Glomerular endothelial cell (primary cell): ENCODE measurements around the gene TMEM60. TPM values are rescaled to one million over a fixed set of nuclear protein-coding genes. Genes with fewer than 3 reads are reported as not detected.
"Not testable (repeated sequence)": the region's sequence is repeated elsewhere in the genome, so short reads cannot be mapped to it uniquely, and the experiment has no call there.

Experiments
- DNase-seq: peaks from one replicate; pipeline ENCODE4 v3.0.0-alpha.2; 2011; ENCODE audit warnings: low read depth, low spot score; ENCODE audit errors: extremely low read depth
- total RNA-seq: library from RNA; depleted of rRNA; stranded (reverse); fragments of >200 nt; gene quantifications from 2 replicates; pipeline ENCODE4 v1.2.3, GENCODE V29; 2015

The TMEM60 gene
- total RNA-seq, result 15.2 and 23.6 TPM in 2 replicates

DNA sequence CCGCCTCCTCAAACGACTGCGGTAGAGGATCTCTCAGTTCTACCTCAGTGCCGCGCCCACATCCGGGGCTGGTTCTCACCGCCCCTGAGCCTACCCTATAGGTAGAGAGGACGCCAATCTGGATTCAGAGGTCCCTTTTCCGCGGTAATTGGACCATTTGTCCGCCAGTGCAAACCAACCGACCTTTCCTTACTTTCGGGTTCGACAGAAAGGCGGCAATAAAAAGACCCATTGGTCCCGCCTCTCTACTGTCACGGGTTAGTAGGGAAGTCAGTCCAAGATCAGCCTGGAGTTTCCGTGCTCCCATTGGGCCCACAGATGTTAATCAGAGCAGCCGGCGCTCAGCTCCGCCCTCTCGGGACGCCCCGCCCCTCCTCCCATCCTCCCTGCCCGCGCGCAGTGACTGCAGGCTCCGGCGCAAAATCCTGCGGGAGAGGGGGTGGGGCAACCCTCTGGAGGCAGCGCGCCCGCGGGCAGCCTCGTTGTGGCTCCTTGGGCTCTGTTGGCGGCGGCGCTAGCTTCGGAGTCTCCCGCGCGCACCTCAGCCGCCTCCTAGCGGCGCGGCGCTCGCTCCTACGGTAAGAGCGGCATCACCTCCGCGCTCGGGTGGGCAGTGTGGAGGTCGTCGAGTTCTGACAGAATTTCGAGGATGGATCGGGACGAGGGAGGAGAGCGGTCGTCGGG is at the start of gene TMEM60, which contains the start of gene PHTF2:
TSS of gene TMEM60 (minus strand) at position 41 of the 684 bp plus-strand sequence. CDS start 4,061 bp downstream, outside the sequence.
TSS of gene PHTF2 (plus strand) at position 380 of the 684 bp plus-strand sequence.
- peak; percentile 99 for DNase-seq

DNA sequence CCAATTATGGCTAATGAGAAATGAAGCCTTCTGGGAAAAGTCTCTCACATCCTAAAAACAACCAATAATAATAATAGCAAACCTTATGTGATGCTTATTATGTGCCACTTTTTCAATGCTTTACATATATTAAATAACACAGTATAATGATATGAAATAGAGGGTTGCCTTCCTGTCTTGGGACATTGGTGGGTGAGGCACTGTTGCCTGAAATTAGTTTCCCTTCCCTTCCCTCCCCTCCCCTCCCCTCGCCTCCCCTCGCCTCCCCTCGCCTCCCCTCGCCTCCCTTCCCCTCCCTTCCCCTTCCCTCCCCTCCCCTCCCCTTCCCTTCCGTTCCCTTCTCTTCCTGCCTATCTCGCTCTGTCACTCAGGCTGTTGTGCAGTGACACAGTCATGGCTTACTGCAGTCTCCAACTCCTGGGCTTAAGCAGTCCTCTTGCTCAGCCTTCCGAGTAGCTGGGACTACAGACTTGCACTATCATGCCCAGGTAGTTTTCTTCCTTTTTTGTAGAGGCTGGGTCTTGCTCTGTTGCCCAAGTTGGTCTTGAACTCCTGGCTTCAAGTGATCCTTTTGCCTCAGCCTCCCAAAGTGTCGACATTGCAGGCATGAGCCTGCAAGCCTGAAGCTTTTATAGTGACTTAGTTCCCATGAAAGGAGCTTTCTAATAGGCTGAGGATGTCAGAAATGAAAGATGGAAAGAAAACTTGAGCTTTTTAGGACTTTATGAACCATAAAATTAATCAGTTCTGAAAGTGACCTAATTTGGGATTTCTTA is 48.3 kb upstream of the TMEM60 start:
- DNase-seq, result no peak

GRCh38 chr7:77843194-77843593 is 45.0 kb upstream of the TMEM60 start:
- DNase-seq, result no peak

DNA sequence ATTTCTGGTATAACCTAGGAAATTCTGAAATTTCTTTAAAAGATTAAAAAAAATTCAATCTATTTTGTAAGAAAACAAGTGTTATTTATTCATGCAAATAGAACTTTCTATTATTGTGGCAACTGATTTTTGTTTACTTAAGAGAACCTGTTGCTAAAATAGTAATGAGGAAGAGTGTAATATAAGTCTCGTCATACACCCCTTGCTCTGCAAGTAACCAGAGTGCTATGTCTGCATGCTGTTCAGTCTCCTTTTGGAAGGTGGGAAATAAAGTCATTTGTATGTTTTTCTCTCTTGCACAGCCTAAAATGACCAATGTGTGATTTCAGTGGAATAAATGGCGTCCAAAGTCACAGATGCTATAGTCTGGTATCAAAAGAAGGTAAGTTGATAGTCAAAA is 41.7 kb upstream of the TMEM60 start:
- DNase-seq, result no peak

GRCh38 chr7:77838929-77839491 is 40.8 kb upstream of the TMEM60 start:
- DNase-seq, result no peak

DNA sequence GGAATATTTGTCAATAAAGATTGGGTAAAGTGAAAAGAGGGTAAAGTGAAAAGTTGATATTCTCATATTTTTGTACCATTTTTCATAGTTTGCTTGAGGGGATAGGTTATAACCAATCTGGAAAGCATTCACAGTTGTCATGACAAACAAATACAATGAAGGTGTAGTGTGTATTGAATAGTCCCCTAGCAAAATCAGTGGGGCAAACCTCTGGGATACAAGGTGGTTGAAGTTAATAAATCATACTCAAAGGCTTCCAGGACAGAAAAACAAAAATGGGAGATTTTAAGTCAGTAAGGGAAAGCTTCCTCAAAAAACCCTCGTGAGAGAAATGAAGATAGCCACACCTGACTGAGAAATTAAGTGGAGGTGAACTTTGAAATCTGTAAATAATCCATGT is 39.7 kb upstream of the TMEM60 start:
- DNase-seq, result no peak

DNA sequence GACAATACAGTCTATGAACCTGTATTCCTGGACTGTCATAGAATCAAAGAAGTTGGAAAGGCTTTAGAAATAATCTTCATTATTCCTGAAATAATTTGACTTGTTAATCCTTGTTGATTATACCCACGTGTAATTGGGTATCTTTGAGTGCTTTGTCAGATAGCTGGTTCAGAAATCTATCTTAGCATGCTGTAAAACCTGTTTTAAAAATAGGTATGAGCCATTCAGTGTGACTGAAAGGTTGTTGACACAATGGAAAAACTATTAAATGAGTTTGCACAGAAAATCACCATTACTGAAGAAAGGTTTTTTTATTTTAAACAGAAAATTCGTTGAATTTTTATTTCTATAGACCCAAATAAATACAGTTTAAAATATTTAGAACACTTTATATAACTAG is 39.0 kb upstream of the TMEM60 start:
- DNase-seq, result no peak

DNA sequence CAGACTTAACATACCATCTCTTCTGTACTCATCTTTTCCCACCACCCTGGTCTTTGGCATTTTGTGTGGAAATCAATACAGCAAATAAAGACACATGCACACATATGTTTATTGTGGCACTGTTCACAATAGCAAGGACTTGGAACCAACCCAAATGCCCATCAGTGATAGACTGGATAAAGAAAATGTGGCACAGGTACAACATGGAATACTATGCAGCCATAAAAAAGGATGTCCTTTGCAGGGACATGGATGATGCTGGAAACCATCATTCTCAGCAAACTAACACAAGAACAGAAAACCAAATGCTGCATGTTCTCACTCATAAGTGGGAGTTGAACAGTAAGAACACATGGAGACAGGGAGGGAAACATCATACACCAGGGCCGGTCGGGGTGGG is 38.2 kb upstream of the TMEM60 start:
- DNase-seq, result not testable (repeated sequence)

- DNase-seq, result no peak
Observed at GRCh38 chr7:77833136-77833535, 34.9 kb upstream of the TMEM60 start.

- no peak for DNase-seq
Observed at GRCh38 chr7:77831953-77832352, 33.7 kb upstream of the TMEM60 start.

- DNase-seq, result no peak
Observed at GRCh38 chr7:77831481-77831880, 33.2 kb upstream of the TMEM60 start.

- no peak for DNase-seq
Observed at GRCh38 chr7:77830649-77831355, 32.6 kb upstream of the TMEM60 start.

- no peak for DNase-seq
Observed at GRCh38 chr7:77827999-77828398, 29.8 kb upstream of the TMEM60 start.

- DNase-seq, result no peak
Observed at GRCh38 chr7:77826300-77826699, 28.1 kb upstream of the TMEM60 start.

DNA sequence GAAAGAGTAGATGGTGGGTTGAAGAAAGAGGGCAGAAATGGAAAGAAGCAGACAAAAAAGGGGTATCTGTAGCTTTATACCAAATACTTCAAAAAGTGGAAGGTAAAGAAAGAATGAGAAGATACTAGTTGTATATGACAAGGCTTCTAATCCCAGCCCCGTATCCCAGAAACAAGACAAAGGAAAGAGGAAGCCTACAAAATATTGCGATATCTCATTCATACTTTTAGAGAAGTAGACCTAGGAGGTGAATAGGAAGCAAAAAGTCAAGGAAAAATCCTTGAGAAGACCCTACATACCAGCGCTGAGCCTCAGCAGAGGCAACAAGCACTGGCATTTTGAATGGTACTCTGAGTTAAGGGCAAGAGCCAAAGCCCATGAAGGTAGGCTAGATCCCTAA is 26.9 kb upstream of the TMEM60 start:
- no peak for DNase-seq

DNA sequence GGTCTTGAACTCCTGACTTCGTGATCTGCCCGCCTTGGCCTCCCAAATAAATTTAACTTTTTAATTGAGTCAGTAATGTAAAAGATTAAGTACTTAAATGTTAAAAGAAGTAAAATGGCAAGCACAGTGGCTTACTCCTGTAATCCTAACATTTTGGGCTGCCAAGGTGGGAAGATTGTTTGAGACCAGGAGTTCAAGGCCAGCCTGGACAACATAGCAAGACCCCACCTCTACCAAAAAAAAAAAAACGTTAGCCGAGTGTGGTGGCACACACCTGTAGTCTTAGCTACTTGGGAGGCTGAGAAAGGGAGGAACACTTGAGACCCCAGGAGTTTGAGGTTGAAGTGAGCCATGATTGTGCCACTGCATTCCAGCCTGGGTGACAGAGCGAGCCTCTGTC is 26.4 kb upstream of the TMEM60 start:
- no peak for DNase-seq

GRCh38 chr7:77823787-77824186 is 25.6 kb upstream of the TMEM60 start:
- DNase-seq, result no peak

GRCh38 chr7:77822269-77822668 is 24.0 kb upstream of the TMEM60 start:
- DNase-seq, result no peak

GRCh38 chr7:77820967-77821366 is 22.7 kb upstream of the TMEM60 start:
- DNase-seq, result no peak

- no peak for DNase-seq
Observed at GRCh38 chr7:77819021-77819420, 20.8 kb upstream of the TMEM60 start.

- DNase-seq, result no peak
Observed at GRCh38 chr7:77813180-77813579, 14.9 kb upstream of the TMEM60 start.
